ENCODE data around the gene CACNG1.

DNA sequence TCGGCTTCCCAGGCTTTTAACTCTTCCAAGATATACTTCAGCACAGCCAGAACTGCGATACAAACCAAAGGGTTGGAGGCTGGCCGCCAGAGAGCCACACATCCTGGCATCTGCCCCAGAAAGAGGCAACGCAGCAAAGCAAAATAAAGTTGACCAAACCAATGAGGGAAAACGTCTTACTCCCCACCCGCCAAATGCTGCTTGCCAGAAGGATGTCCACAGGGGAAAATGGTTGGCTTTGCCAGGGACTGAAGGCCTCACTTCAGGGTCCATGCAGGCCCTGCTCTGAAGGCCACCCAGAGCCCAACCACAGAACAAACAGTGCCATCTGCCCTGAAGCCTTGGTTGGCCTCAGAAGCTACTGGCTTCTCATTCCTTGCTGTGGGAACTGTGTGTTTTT, 15.0 kb downstream of the CACNG1 start:
- TF ChIP-seq, protein P1, sequence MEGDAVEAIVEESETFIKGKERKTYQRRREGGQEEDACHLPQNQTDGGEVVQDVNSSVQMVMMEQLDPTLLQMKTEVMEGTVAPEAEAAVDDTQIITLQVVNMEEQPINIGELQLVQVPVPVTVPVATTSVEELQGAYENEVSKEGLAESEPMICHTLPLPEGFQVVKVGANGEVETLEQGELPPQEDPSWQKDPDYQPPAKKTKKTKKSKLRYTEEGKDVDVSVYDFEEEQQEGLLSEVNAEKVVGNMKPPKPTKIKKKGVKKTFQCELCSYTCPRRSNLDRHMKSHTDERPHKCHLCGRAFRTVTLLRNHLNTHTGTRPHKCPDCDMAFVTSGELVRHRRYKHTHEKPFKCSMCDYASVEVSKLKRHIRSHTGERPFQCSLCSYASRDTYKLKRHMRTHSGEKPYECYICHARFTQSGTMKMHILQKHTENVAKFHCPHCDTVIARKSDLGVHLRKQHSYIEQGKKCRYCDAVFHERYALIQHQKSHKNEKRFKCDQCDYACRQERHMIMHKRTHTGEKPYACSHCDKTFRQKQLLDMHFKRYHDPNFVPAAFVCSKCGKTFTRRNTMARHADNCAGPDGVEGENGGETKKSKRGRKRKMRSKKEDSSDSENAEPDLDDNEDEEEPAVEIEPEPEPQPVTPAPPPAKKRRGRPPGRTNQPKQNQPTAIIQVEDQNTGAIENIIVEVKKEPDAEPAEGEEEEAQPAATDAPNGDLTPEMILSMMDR (IDR thresholded peaks at IDR 0.05), result no peak
- TF ChIP-seq EZH2 (IDR thresholded peaks at IDR 0.05) (no peak), EZH2phosphoT487 (IDR thresholded peaks at IDR 0.05) (no peak)

Measured in neural progenitor cell (in vitro differentiated cells).